Neuron (in vitro differentiated cells): ENCODE data around the gene CACHD1.
A peak's percentile ranks its signal among the peaks of the same experiment; 100 is the strongest.

Experiments
- H2AFZ ChIP-seq: one replicate; pipeline ENCODE4 v1.6.1; 2013; ENCODE audit warnings: low read depth, mild to moderate bottlenecking, inconsistent platforms, low read length, moderate library complexity
- H3K27me3 ChIP-seq: one replicate; pipeline ENCODE4 v1.6.1; 2013; ENCODE audit warnings: low read length; ENCODE audit not compliant: insufficient read depth
- H3K36me3 ChIP-seq: one replicate; pipeline ENCODE4 v1.6.1; 2013; ENCODE audit warnings: low read length; ENCODE audit not compliant: insufficient read depth
- H3K4me1 ChIP-seq: one replicate; pipeline ENCODE4 v1.6.1; 2013; ENCODE audit warnings: low read length; ENCODE audit not compliant: insufficient read depth
- H3K4me3 ChIP-seq: 2 replicates; pipeline ENCODE4 v1.5.1; 2013; ENCODE audit warnings: mild to moderate bottlenecking, low read length, moderate library complexity
- H3K9me3 ChIP-seq: one replicate; pipeline ENCODE4 v1.6.1; 2013; ENCODE audit warnings: low read length

The CACHD1 gene

GRCh38 chr1:64469977-64470664 lies at the start of gene CACHD1:
CACHD1 (plus strand) TSS chr1:64470129; CDS start chr1:64470745, 616 bp downstream.
- H3K4me1 ChIP-seq = peaks cover 37% of the 10 kb centered on the region
- H3K27me3 ChIP-seq = no peaks in the 10 kb centered on the region
- H3K4me3 ChIP-seq = peak within 1 kb of the TSS; percentile 85
- no peaks in the 10 kb centered on the region for H3K9me3 ChIP-seq
- peak within 1 kb of the TSS; percentile 31 for H2AFZ ChIP-seq
- no peaks in the 10 kb centered on the region for H3K36me3 ChIP-seq

- Histone ChIP-seq H3K4me1 (no peaks in the 10 kb centered on the region), H3K27me3 (no peaks in the 10 kb centered on the region), H2AFZ (no peak overlapping the region), H3K36me3 (no peaks in the 10 kb centered on the region), H3K9me3 (no peaks in the 10 kb centered on the region), H3K4me3 (no peak overlapping the region)
Measured at GRCh38 chr1:64421377-64421776, 48.6 kb upstream of the CACHD1 start.

GRCh38 chr1:64423526-64423925 lies 46.4 kb upstream of the CACHD1 start:
- Histone ChIP-seq H3K36me3 (no peaks in the 10 kb centered on the region), H3K27me3 (no peaks in the 10 kb centered on the region), H2AFZ (no peak overlapping the region), H3K4me3 (no peak overlapping the region), H3K9me3 (no peaks in the 10 kb centered on the region), H3K4me1 (no peaks in the 10 kb centered on the region)

- H3K27me3 ChIP-seq = no peaks in the 10 kb centered on the region
Measured at GRCh38 chr1:64424412-64424811, 45.5 kb upstream of the CACHD1 start.

GRCh38 chr1:64425521-64425920 lies 44.4 kb upstream of the CACHD1 start:
- Histone ChIP-seq H3K27me3 (no peaks in the 10 kb centered on the region), H3K4me1 (no peaks in the 10 kb centered on the region), H3K9me3 (no peaks in the 10 kb centered on the region), H3K4me3 (no peak overlapping the region), H2AFZ (no peak overlapping the region), H3K36me3 (no peaks in the 10 kb centered on the region)

More at GRCh38 chr1:64424412-64424811, 45.5 kb upstream of the CACHD1 start:
- Histone ChIP-seq H3K36me3 (no peaks in the 10 kb centered on the region), H3K9me3 (no peaks in the 10 kb centered on the region), H2AFZ (no peak overlapping the region), H3K4me3 (no peak overlapping the region), H3K4me1 (no peaks in the 10 kb centered on the region)

- Histone ChIP-seq H2AFZ (no peak overlapping the region), H3K4me3 (no peak overlapping the region), H3K27me3 (no peaks in the 10 kb centered on the region), H3K4me1 (no peaks in the 10 kb centered on the region), H3K36me3 (no peaks in the 10 kb centered on the region), H3K9me3 (no peaks in the 10 kb centered on the region)
Measured at GRCh38 chr1:64426681-64427080, 43.2 kb upstream of the CACHD1 start.

- Histone ChIP-seq H3K27me3 (no peaks in the 10 kb centered on the region), H3K36me3 (no peaks in the 10 kb centered on the region), H3K4me3 (no peak overlapping the region), H3K4me1 (no peaks in the 10 kb centered on the region), H3K9me3 (no peaks in the 10 kb centered on the region), H2AFZ (no peak overlapping the region)
Measured at GRCh38 chr1:64427879-64428278, 42.0 kb upstream of the CACHD1 start.

GRCh38 chr1:64433308-64433707 lies 36.6 kb upstream of the CACHD1 start:
- Histone ChIP-seq H3K9me3 (no peaks in the 10 kb centered on the region), H3K27me3 (no peaks in the 10 kb centered on the region), H3K4me1 (no peaks in the 10 kb centered on the region), H3K4me3 (no peak overlapping the region), H2AFZ (no peak overlapping the region), H3K36me3 (no peaks in the 10 kb centered on the region)

GRCh38 chr1:64433747-64434146 lies 36.2 kb upstream of the CACHD1 start:
- H3K9me3 ChIP-seq = no peaks in the 10 kb centered on the region
- H2AFZ ChIP-seq = no peak overlapping the region
- H3K27me3 ChIP-seq = no peaks in the 10 kb centered on the region

GRCh38 chr1:64435000-64435399 lies 34.9 kb upstream of the CACHD1 start:
- Histone ChIP-seq H3K9me3 (no peaks in the 10 kb centered on the region), H3K36me3 (no peaks in the 10 kb centered on the region), H3K4me3 (no peak overlapping the region), H3K4me1 (no peaks in the 10 kb centered on the region), H3K27me3 (no peaks in the 10 kb centered on the region), H2AFZ (no peak overlapping the region)

More at GRCh38 chr1:64433747-64434146, 36.2 kb upstream of the CACHD1 start:
- Histone ChIP-seq H3K4me3 (no peak overlapping the region), H3K36me3 (no peaks in the 10 kb centered on the region), H3K4me1 (no peaks in the 10 kb centered on the region)

- no peaks in the 10 kb centered on the region for H3K27me3 ChIP-seq
- H3K36me3 ChIP-seq = no peaks in the 10 kb centered on the region
- H3K4me3 ChIP-seq = no peak overlapping the region
- H3K4me1 ChIP-seq = no peaks in the 10 kb centered on the region
- H2AFZ ChIP-seq = no peak overlapping the region
- H3K9me3 ChIP-seq = no peaks in the 10 kb centered on the region
Measured at GRCh38 chr1:64437453-64437852, 32.5 kb upstream of the CACHD1 start.

- Histone ChIP-seq H3K4me3 (no peak overlapping the region), H3K27me3 (no peaks in the 10 kb centered on the region), H2AFZ (no peak overlapping the region), H3K4me1 (no peaks in the 10 kb centered on the region), H3K36me3 (no peaks in the 10 kb centered on the region), H3K9me3 (no peaks in the 10 kb centered on the region)
Measured at GRCh38 chr1:64440183-64440826, 29.6 kb upstream of the CACHD1 start.

- no peaks in the 10 kb centered on the region for H3K4me1 ChIP-seq
Measured at GRCh38 chr1:64451440-64451839, 18.5 kb upstream of the CACHD1 start.

More at GRCh38 chr1:64451440-64451839, 18.5 kb upstream of the CACHD1 start:
- no peak overlapping the region for H3K4me3 ChIP-seq
- no peak overlapping the region for H2AFZ ChIP-seq
- no peaks in the 10 kb centered on the region for H3K36me3 ChIP-seq
- no peaks in the 10 kb centered on the region for H3K27me3 ChIP-seq
- no peaks in the 10 kb centered on the region for H3K9me3 ChIP-seq
